CD4-positive, alpha-beta T cell treated with Interleukin-15 for 4 hours (primary cell): ENCODE results near the gene ENG.

Experiments used
- DNase-seq: peaks from one replicate; pipeline ENCODE4 v3.0.0-alpha.2; 2020; ENCODE audit warnings: low spot score

ENG gene

DNA sequence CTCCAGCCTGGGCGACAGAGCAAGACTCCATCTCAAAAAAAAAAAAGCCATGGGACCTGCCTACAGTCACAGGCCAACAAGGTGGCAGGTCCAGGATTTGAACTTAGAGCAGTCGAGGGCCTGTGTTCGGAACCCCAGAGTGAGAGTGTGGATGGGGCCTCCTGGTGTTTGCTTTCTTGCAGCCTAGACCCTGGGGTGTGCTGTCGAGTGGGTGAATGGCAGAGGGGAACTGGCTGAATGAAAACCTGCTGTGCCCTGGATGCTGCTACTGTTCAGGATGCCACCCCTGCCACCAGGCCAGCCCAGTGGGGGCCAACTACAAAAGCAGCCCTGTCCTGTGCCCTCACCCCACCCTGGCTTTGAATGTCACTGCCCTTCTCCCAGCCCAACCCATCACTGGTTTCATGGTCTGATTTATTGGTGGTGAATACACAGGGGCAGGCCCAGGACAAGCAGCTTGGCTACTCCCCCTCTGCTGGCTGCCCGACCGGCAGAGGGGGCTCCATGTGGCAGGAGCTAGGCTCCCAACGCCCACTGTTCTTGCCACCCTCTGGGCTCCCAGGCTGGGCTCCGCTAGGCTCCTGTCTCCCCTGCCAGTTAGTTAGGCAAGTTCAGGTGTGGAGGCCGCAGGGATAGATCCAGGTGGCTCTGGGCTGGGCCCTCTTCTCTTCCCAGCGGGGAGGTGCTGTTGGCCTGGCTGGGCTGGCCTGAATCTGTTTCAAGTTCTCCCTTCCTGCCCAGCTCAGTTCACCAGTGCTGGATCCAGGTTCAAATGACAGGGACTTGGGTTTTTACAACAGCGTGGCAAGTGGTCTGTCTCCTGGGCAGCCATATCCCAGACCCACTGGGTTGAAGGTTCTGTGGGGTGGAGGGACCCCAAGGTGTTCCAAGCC is 39.6 kb downstream of the ENG start:
- no peak for DNase-seq

DNA sequence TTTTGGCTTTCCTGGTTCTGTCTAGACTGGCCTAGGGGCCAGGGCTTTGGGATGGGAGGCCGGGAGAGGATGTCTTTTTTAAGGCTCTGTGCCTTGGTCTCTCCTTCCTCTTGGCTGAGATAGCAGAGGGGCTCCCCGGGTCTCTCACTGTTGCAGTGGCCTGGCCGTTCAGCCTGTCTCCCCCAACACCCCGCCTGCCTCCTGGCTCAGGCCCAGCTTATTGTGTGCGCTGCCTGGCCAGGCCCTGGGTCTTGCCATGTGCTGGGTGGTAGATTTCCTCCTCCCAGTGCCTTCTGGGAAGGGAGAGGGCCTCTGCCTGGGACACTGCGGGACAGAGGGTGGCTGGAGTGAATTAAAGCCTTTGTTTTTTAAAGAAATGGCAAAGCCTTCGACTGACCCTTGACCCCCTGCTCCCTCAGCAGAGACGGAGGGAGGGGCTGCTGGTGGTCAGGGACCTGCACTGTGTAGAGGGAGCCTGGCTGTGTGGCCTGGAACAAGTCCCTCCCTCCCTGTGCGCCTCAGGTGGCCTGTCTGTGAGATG is 40.7 kb downstream of the ENG start:
- DNase-seq, result no peak

DNA sequence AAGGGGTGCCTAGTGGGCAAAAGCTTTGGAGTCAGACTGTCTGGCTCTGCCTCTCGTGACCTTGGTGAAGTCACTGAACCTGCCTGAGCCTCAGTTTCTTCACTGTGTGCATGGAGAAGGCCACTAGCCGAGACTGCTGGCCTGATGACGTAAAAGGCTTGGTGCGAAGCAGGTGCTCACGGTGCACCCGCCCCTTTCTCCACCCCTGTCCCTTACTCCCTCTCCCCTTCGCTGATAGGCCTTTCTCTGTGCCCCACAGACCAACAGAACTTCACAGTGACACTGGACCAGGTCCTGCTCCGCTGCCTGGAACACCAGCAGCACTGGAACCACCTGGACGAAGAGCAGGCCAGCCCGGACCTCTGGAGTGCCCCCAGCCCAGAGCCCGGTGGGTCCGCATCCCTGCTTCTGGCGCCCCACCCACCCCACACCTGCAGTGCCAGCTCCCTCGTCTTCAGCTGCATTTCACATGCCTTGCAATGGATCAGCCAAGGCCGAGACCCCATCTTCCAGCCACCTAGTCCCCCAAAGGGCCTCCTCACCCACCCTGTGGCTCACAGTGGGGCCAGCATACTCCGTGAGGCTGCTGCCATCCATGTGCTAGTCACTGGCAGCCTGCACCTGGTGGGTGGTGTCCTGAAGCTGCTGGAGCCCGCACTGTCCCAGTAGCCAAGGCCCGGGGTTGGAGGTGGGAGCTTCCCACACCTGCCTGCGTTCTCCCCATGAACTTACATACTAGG is 41.4 kb downstream of the ENG start:
- no peak for DNase-seq

DNA sequence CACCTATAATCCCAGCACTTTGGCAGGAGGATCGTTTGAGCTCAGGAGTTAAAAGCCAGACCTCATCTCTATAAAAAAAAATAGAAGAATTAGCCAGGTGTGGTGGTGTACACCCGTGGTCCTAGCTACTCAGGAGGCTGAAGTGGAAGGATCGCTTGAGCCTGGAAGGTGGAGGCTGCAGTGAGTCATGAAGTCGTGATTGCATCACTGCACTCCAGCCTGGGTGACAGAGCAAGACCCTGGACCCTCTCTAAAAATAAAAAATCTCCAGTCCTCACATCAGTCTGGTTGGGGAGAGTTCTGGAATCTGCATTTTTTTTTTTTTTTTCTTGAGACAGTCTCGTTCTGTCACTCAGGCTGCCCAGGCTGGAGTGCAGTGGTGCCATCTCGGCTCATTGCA is 42.4 kb downstream of the ENG start:
- DNase-seq, result no peak

DNA sequence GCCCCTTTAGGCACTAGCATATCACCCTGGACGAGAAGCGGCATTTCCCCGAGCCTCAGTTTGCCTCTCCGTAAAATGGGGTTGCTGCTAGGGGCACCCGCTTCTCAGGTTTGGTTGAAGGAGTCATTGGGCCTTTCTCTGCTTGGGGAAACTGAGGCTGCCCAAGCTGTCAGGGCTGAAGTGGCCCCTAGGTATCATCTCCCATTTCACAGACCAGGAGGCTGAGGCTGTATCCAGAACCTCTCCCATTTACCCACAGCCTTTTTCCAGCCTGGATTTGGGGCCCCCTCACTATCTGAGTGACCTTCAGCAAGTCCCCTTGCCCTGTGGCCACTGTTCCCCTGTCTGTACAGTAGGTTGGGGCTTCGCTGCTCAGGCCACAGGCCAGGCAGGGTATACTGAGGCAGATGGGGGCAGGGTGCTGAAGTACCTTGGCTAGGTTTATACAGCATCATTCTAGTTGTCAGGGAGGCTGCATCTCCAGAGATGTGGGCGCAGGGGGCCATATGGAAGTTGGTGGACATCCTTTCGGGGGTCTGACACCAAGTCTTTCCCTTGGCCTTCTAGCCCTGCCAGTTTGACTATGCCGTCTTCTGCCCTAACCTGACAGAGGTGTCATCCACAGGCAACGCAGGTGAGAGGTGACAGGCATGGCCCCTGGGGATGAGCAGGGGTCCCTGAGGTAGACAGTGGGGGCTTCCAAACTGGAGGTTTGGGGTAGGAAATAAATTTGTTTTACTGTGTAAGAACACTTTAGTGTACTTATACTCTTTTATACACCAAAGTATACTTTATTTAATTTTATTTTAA is 43.9 kb downstream of the ENG start:
- DNase-seq, result no peak

DNA sequence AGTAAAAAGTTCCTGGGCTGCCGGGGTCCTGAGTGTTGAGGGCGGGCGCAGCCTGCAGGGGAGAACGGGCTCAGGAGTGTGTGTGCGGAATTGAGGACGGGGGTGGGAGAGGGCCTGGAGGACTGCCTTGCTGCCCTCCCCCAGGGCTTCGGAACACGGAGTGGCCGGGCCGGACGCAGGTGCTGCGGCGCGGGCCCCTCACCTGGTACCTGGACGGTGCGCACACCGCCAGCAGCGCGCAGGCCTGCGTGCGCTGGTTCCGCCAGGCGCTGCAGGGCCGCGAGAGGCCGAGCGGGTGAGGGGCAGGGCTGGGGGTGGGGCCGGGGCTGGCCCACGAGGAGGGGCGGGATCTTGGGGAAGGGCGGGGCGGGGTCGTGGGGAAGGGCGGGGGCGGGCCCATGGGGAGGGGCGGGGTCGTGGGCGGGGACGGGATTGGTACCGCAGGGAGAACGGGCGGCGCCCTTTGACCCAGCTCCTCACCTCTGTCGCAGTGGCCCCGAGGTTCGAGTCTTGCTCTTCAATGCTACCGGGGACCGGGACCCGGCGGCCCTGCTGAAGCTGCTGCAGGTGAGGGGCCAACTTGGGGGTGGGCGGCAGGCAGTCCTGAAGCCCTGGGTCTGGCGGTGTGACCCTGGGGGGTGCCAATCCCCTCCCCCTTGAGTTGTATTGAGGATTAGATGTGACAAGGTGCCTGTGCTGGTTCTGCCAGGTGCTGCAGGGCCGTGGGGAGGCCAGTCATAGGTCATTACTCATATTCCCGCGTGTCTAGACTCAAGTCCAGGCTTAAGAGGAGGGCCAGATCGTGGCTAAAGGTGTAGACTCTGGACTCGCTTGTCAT is 44.7 kb downstream of the ENG start:
- no peak for DNase-seq

DNA sequence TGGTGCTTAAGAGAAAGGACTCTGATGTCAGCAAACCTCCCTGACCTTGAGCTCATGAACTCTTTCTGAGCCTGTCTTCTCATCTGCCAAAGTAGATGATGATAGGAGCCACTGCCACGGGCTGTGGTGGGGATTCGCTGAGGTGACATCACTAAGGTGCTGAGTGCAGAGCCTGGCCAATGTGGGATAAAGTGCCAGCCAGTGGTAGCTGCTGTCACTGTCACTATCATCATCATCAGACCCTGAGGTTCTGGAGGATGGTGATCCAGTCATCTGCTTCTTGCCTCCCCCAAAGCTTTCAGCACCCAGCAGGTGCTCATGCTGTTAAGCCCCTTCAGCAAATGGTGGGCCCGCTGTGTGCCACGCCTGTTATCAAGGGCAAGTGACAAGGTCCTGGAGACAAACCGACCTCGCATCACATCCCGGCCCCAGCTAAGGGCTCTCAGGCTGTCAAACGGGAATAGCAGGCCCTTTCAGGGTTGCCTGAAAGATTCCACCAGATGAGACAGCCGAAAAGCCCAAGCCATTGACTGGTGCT is 45.4 kb downstream of the ENG start:
- DNase-seq, result no peak

DNA sequence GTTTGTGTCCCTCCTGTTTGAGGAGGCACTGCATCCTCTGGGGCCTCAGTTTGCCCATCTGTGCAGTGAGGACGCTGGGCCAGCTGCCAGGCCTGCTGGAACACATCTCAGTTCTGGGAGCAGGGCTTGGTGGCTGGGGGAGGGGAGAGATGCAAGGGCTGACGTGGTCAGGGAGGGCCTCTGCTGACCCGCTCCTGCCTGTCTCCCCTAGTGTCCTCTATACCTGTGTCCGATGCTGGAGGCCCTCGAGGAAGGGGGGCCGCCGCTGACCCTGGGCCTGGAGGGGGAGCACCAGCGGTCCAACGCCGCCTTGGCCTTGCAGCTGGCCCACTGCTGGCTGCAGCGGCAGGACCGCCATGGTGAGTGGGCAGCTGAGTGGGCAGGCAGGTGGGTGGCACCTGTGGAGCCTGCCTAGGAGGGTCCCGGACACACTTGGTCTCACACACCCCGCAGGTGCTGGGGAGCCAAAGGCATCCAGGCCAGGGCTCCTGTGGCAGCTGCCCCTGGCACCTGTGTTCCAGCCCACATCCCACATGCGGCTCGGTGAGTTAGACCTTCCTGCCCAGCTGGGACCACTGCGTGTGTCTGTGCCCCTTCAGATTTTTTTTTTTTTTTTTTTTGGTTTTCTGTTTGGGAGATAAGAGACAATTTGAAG is 46.0 kb downstream of the ENG start:
- DNase-seq, result no peak

DNA sequence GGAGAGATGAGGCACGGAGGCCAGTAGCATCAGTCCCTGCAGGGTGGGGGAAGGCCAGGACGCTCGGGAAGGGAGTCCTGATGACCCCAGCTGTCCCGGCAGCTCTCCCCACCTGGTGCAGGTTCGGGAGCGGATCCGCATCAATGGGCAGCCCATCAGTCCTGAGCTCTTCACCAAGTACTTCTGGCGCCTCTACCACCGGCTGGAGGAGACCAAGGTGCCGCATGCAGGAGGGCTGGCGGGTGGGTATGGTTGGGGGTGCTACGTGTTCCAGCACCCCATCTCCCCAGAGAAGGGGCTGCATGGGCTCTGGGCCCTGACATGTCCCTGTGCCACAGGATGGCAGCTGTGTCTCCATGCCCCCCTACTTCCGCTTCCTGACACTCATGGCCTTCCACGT is 47.6 kb downstream of the ENG start:
- DNase-seq, result no peak

DNA sequence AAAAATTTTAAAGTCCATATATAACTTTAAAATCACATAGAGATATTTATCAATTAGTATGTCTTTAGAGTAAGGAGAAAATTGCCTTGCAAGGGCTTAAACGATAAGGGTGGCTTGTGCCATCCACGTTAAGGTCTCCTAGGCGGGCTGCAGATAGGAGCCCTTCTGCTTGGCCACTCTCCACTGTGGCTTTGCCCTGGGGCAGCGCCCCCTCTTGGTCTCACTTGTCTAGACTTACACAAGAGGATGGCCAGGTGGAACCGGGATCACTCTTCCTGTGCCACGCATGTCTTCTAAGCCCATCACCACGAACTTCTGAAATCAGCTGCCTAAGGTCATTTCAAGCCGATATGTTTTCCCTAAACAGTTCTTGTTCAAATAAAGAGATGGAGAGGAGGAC is 48.8 kb downstream of the ENG start:
- DNase-seq, result peak; percentile 18

DNA sequence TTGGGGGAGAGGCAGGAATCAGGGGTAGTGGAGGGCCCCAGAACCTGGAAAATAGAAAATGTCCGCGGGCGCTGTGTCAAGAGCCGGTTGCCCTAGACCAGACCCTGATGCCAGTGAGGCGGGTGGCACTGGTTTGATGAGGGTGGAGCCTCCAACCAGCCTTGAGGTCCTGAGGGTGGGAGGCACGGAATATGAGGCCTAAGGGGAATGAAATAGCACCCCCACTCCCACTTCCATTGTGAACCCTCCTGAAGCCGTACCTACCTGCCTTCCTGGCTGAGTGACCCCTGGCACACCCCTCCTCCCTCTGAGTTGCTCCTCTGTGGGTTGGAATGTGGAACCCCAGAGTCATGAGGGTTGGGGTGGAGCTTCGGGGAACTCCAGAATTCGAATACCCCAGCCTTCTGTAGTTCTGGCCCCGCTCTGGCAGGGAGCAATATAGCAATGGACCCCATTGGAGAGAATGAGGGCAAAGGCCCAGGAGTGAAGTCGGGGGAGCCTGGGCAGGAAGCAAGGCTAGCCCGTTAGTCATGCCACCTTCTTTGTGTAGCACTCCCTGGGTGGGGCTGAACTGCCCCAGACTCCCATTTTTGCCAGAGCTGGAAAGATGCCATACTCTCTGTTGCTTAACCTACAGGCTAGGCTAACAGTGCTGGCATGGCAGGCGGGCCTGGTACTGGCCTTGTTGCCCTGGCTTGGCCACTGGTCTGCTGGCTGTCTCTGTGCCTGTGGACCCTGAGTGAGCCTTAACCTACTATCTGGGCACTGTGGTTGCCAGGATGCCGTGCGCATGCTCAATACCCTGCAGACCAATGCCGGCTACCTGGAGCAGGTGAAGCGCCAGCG is 50.7 kb downstream of the ENG start:
- peak; percentile 10 for DNase-seq

DNA sequence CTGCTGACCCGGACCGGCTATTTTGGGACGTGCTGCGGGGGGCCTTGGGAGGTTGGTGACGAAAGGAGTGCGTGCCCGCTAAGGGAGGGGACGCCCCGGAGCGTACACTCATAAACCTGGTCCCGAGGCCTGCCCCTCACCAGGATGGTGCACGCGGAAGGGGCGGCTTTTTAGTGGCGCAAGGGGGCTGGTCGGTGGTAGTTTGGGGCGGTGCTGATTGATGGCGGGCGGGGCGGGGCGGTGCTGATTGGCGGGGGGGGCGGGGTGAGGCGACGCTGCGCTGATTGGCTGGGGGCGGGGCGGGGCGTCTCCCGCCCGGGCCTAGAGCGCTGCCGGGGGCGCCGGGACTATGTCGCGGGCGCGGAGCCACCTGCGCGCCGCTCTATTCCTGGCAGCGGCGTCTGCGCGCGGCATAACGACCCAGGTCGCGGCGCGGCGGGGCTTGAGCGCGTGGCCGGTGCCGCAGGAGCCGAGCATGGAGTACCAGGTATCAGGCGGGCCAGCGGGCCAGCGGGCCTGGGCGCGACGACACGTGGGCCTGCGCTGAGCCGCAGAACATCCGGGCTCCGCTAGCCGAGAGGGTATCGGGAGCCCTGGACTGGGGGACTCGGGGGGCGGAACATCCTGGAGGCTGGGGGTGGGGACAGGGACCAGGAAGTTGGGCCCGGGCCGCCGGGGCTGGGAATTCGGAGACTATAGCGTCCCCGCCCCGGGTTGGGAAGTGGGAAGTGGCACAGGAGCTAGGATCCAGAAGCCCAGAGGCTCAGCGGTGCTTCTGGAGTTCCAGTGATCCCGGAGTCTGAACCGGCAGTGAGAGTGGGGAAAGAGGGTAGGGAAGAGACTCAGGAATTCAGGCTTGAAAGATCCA is 51.6 kb downstream of the ENG start, which contains the start of gene FPGS:
TSS of gene FPGS (plus strand) at position 307 of the 868 bp plus-strand sequence. CDS start at position 350, 43 bp downstream.
- DNase-seq, result peak; percentile 82

DNA sequence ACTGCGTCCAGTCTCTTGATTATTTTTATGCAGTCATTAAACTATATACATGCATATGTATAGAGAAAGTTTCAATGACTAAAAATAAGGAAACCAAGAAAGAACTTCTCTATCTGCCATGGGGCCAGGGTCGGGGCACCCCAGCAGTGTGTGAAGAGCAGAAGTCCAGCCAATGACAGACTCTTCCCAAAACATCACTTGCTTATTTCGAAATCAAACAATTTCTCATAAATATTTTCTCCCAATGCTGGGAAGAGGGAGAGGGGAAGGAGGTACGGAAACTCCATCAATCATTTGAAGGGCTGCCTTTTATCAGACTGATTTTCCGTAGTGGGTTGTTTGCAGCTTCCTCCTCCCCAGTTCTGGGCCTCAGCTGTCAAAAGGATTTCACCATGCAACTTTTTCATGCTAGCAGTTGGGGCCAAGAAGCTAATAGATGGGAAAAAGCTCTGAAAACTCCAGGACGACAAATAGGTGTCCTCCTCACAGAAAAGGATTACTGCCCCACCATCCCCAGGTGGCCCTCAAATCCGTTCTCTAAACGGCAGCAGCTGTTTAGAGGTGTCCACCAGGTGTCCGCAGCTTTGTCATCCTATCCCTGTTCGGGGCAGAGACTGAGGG is 52.4 kb downstream of the ENG start:
- DNase-seq, result no peak

DNA sequence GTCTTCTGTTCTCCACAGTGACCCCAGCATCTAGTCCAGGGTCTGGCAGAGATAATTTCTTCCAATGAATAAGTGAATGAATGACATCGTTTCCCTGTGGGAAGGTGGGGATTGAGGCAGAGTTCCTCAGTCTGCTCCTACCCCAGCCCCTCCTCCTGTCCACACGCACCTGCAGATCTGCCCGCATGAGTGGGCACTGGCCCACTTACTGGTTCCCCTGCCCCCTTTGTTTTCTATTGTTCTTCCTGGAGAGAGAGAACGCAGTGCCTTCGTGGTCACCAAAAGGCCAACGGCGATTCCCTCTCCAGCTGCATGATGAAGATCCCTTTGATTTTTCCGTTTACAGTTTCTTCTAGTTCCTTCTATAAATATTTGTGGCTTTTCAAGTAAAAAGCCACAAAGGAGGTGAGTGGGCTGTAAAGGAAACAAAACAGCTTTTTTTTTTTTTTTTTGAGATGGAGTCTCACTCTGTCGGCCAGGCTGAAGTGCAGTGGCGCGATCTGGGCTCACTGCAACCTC is 57.5 kb downstream of the ENG start:
- no peak for DNase-seq

DNA sequence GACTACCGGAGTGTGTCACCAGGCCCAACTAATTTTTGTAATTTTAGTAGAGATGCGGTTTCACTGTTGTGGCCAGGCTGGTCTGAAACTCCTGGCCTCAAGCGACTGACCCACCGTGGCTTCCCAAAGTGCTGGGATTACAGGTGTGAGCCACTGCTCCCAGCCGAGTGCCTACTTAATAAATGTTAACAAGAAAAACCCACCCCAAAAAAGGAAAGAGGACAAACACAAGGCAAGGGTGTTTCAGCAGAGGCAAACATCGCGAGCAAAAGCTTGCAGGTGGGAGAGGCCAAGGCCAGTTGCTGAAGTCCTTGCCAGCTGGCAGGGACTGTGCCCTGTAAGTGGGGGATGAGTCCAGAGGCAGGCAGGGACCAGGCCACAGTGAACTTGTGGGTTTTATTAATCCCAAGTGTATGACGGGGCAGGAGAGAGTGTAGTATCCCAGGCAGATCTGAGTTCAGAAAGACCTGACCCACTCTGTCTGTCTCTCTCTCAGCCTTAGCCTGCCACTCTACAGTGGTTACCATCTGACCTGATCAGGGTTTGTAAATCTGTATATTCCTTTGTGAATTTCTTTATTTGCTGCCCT is 58.1 kb downstream of the ENG start:
- DNase-seq, result no peak

DNA sequence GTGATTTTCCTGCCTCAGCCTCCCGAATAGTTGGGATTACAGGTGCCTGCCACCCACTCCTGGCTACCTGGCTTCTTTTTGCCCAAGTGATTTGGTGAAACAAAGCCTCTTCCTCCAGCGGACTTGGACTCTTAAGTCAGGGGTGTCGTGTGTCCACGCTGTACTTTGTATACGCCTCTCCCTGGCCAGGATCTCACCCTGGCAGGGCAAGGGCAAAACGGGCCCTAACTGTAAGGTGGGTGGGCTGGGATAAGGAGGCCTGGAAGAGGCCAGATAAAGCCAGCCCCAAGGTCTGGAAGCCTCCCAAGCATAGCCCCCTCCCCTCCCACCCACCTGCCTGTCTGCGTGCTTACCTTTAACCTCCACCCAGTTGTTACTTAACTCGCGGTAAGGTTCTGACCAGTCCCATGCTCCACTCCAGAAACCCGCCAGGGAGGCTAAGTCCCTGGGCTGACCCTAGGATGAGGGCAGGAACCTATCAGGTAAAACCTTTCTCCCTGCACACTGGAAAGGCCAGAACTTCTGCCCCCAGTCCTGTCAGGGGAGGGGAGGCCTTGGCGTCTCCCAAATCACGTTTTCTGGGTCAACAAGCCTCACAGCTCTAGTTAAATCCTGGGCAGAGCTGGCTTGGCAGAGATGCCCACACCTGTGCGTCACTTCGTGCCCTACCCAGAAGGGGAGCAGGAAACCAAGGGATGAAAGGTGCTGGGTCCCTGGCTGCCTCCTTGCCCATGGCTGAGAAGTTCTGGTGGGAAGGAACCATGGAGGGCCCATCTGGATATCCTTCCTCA is 60.3 kb downstream of the ENG start:
- no peak for DNase-seq
